ENCODE measurements around the gene SLC13A2.

DNA sequence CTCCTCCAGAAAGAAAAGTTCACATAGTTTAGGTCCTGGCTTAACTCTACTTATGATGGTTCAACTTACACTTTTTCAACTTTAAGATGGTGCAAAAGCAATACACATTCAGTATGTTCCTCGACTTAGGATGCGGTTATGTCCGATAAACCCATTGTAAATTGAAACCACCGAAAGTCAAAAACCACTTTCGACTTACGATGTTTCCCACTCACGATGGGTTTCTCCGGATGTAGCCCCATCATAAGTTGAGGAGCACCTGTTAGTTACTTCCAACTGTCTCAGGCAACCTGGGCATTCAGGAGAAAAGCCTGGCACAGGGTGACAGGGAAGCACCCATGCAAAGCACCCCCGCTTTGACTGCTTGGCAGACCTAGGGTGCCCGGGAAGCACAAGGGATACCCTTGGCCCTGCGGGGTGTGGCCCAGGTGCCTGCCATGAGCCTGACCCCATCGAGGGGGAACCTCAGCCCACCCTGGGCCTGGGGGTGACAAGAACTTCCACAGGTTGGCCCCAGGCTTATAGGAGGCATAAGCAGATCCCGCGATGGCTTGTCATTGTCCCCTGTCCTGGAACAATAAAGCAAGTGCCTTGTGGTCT lies 65.0 kb downstream of the SLC13A2 start:
- TF ChIP-seq, protein P1, sequence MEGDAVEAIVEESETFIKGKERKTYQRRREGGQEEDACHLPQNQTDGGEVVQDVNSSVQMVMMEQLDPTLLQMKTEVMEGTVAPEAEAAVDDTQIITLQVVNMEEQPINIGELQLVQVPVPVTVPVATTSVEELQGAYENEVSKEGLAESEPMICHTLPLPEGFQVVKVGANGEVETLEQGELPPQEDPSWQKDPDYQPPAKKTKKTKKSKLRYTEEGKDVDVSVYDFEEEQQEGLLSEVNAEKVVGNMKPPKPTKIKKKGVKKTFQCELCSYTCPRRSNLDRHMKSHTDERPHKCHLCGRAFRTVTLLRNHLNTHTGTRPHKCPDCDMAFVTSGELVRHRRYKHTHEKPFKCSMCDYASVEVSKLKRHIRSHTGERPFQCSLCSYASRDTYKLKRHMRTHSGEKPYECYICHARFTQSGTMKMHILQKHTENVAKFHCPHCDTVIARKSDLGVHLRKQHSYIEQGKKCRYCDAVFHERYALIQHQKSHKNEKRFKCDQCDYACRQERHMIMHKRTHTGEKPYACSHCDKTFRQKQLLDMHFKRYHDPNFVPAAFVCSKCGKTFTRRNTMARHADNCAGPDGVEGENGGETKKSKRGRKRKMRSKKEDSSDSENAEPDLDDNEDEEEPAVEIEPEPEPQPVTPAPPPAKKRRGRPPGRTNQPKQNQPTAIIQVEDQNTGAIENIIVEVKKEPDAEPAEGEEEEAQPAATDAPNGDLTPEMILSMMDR (IDR thresholded peaks at IDR 0.05) = no peak
- no peak for TF ChIP-seq EZH2 (IDR thresholded peaks at IDR 0.05)

All from neural progenitor cell (in vitro differentiated cells).